Fibroblast of lung (primary cell): Measurements from ENCODE around the gene UNC13C. TPM values are rescaled to one million over a fixed set of nuclear protein-coding genes. Genes with fewer than 3 reads are reported as not detected.
A peak's percentile ranks its signal among the peaks of the same experiment; 100 is the strongest.

ENCODE experiments used
- DNase-seq, 2 donors: peaks; one replicate each; pipeline versions ENCODE4 v3.0.0 to v3.0.0-alpha.2; 2010; ENCODE audit warnings: low read depth in 2 of 2
- H2AFZ ChIP-seq: 2 replicates; pipeline ENCODE4 v1.5.1; 2012; ENCODE audit warnings: low read length, control low read depth, inconsistent platforms
- H3K27ac ChIP-seq: 2 replicates; pipeline ENCODE4 v1.5.1; 2011; ENCODE audit warnings: low read length, control low read depth; ENCODE audit not compliant: insufficient read depth
- H3K27me3 ChIP-seq: 2 replicates; pipeline ENCODE4 v1.5.1; 2011; ENCODE audit warnings: mild to moderate bottlenecking, low read length; ENCODE audit not compliant: control insufficient read depth, insufficient read depth
- H3K36me3 ChIP-seq: 2 replicates; pipeline ENCODE4 v1.5.1; 2011; ENCODE audit warnings: low read length; ENCODE audit not compliant: control insufficient read depth, insufficient read depth
- H3K4me1 ChIP-seq: 2 replicates; pipeline ENCODE4 v1.5.1; 2011; ENCODE audit warnings: low read length; ENCODE audit not compliant: control insufficient read depth, insufficient read depth; ENCODE audit errors: extremely low read depth
- H3K4me2 ChIP-seq: 2 replicates; pipeline ENCODE4 v1.5.1; 2011; ENCODE audit warnings: low read length, control low read depth; ENCODE audit not compliant: insufficient read depth; ENCODE audit errors: extremely low read depth
- H3K4me3 ChIP-seq, 4 experiments: fragments of 200-600 bp in 1 of 4; sonication (generic) in 1 of 4; replicated peaks in 1 of 4; 2 replicates each; pipeline ENCODE4 v1.5.1; 2011 to 2016; ENCODE audit warnings: low read length in 4 of 4, low read depth in 3 of 4, mild to moderate bottlenecking in 3 of 4, control low read depth in 2 of 4, inconsistent platforms in 1 of 4, mixed read lengths in 1 of 4; ENCODE audit not compliant: insufficient read depth in 1 of 4; ENCODE audit errors: control extremely low read depth in 1 of 4
- H3K79me2 ChIP-seq: 2 replicates; pipeline ENCODE4 v1.5.1; 2012; ENCODE audit warnings: mild to moderate bottlenecking, low read length, inconsistent platforms; ENCODE audit not compliant: control insufficient read depth, insufficient read depth
- H3K9ac ChIP-seq: 2 replicates; pipeline ENCODE4 v1.5.1; 2011; ENCODE audit warnings: mild to moderate bottlenecking, low read length, control low read depth; ENCODE audit not compliant: insufficient read depth
- H3K9me3 ChIP-seq: 2 replicates; pipeline ENCODE4 v1.5.1; 2012; ENCODE audit warnings: low read depth, low read length; ENCODE audit not compliant: control insufficient read depth, insufficient read depth
- H4K20me1 ChIP-seq: 2 replicates; pipeline ENCODE4 v1.5.1; 2011; ENCODE audit warnings: low read length; ENCODE audit not compliant: control insufficient read depth, insufficient read depth; ENCODE audit errors: extremely low read depth
- EZH2 ChIP-seq: IDR thresholded peaks from 2 replicates; pipeline ENCODE4 v1.5.1; 2012; ENCODE audit warnings: low read length, control low read depth, mild to moderate bottlenecking; ENCODE audit errors: missing control alignments
- polyA plus RNA-seq, 2 donors: library from polyadenylated mRNA; depleted of rRNA in 1 of 2; stranded (reverse) in 1 of 2; unstranded in 1 of 2; fragments of >200 nt; gene quantifications; 2 replicates each; pipeline ENCODE4 v1.2.1, GENCODE V29; 2011 to 2012; ENCODE audit warnings: missing spikeins in 1 of 2
- total RNA-seq: library from RNA; depleted of rRNA; stranded (reverse); fragments of >200 nt; gene quantifications from 2 replicates; pipeline ENCODE4 v1.2.1, GENCODE V29; 2014
- TF ChIP-seq, protein P1 (sequence below), 2 donors: IDR thresholded peaks in 1 of 2; conservative IDR thresholded peaks in 1 of 2; 1 replicate in 1 of 2; 2 replicates in 1 of 2; pipeline ENCODE4 v1.5.1; 2011 to 2012; ENCODE audit warnings: low read length in 2 of 2, control low read depth in 1 of 2, inconsistent platforms in 1 of 2, low read depth in 1 of 2, mild to moderate bottlenecking in 1 of 2

The UNC13C gene
- total and polyA plus RNA-seq, 2 donors (not counting 1 experiment from before 2014, with no cell fraction given), result not detected

DNA sequence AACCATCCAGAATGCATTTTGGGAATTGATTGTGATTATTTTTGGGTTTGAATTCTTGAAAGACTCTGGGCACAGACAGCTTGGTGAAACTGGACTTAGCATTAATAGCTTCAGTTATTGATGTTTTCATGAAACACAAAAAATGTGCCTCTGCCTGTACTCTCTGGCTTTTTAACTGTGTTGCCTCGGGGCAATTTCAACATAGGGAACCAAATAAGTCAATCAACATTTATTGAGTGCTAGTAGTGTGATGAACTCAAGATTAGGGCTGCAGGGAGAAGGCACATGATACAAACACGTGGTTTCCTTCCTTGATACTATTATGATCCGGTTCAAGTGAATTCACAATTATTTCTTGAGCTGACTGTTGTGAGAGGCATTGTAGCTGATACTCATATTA lies 50.8 kb downstream of the UNC13C start:
- no peaks in the 10 kb centered on the region for H4K20me1 ChIP-seq
- H3K4me1 ChIP-seq, result no peaks in the 10 kb centered on the region
- no peaks in the 10 kb centered on the region for H3K36me3 ChIP-seq
- no peaks in the 10 kb centered on the region for H3K9me3 ChIP-seq
- no peak for TF ChIP-seq EZH2
- TF ChIP-seq, protein P1, sequence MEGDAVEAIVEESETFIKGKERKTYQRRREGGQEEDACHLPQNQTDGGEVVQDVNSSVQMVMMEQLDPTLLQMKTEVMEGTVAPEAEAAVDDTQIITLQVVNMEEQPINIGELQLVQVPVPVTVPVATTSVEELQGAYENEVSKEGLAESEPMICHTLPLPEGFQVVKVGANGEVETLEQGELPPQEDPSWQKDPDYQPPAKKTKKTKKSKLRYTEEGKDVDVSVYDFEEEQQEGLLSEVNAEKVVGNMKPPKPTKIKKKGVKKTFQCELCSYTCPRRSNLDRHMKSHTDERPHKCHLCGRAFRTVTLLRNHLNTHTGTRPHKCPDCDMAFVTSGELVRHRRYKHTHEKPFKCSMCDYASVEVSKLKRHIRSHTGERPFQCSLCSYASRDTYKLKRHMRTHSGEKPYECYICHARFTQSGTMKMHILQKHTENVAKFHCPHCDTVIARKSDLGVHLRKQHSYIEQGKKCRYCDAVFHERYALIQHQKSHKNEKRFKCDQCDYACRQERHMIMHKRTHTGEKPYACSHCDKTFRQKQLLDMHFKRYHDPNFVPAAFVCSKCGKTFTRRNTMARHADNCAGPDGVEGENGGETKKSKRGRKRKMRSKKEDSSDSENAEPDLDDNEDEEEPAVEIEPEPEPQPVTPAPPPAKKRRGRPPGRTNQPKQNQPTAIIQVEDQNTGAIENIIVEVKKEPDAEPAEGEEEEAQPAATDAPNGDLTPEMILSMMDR (conservative IDR thresholded peaks at IDR 0.05 in 1 of 2, IDR thresholded peaks at IDR 0.05 in 1 of 2; ENCODE audit: low read depth in 1 of 2, low read length in 2 of 2), result no peak
- H2AFZ ChIP-seq, result no peak overlapping the region
- H3K27me3 ChIP-seq, result no peaks in the 10 kb centered on the region
- DNase-seq, result no peak
- H3K4me3 ChIP-seq, result no peak overlapping the region
- H3K79me2 ChIP-seq, result no peaks in the 10 kb centered on the region
- no peak overlapping the region for H3K9ac ChIP-seq
- no peak overlapping the region for H3K27ac ChIP-seq
- no peak overlapping the region for H3K4me2 ChIP-seq

DNA sequence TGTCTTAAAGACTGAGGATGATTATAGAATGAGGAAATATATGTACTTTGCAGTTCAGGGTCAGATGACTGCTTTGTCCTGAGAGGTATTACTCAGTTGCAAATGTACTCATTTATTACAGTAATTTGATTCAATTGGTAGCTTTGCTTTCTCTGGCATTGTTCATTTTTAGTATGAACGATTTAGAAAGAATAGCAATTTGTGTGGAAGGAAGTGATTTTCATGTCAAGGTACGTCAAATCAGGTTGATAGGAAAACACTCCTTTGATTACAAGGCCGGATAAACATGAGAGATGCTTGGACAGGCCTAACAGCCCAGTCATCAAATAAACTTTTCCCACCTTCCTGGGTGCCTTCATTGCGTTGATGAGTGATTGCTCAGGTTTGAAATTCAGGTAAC lies 53.8 kb downstream of the UNC13C start:
- Histone ChIP-seq H3K79me2 (no peaks in the 10 kb centered on the region), H3K36me3 (no peaks in the 10 kb centered on the region), H3K9ac (no peak overlapping the region), H4K20me1 (no peaks in the 10 kb centered on the region), H3K4me3 (no peak overlapping the region), H2AFZ (no peak overlapping the region), H3K27me3 (no peaks in the 10 kb centered on the region), H3K4me2 (no peak overlapping the region), H3K4me1 (no peaks in the 10 kb centered on the region), H3K9me3 (no peaks in the 10 kb centered on the region), H3K27ac (no peak overlapping the region)
- TF ChIP-seq EZH2, result no peak
- TF ChIP-seq, protein P1 (conservative IDR thresholded peaks at IDR 0.05 in 1 of 2, IDR thresholded peaks at IDR 0.05 in 1 of 2; ENCODE audit: low read depth in 1 of 2, low read length in 2 of 2), result no peak
- no peak for DNase-seq

DNA sequence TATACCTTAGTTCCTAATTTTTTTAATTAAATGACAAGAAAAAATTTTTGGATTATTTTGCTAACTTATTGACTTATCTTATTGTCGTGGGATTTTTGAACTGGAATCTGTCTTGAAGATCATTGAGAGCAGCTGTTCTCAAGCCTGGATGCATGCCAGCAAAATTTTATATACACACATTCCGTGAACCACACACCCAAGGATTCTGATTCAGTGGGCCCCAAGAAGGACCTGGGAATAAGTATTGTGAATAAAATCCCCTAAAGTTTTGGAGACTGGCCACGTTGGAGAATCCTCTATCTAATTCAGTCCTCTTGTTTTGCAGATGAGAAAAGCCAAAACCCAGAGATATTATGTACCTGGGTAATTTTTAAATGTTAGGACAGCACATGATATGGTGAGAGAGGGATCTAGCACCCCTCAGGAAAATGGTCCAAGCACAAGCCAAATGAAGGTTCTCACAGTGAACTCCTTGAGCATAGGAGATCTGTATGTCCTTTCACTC lies 55.2 kb downstream of the UNC13C start:
- TF ChIP-seq EZH2, result no peak
- TF ChIP-seq, protein P1 (conservative IDR thresholded peaks at IDR 0.05 in 1 of 2, IDR thresholded peaks at IDR 0.05 in 1 of 2; ENCODE audit: low read depth in 1 of 2, low read length in 2 of 2), result no peak
- Histone ChIP-seq H3K36me3 (no peaks in the 10 kb centered on the region), H3K9me3 (no peaks in the 10 kb centered on the region), H4K20me1 (no peaks in the 10 kb centered on the region), H3K79me2 (no peaks in the 10 kb centered on the region), H2AFZ (no peak overlapping the region), H3K4me1 (no peaks in the 10 kb centered on the region), H3K4me2 (no peak overlapping the region), H3K9ac (no peak overlapping the region), H3K27me3 (no peaks in the 10 kb centered on the region), H3K4me3 (no peak overlapping the region), H3K27ac (no peak overlapping the region)
- DNase-seq, result peak in 1 of 2 donors; percentile 4
